Activated CD8-positive, alpha-beta memory T cell treated with anti-CD3 and anti-CD28 coated beads, Interleukin-2, amount 10 ng/mL, durations not matched to agents 7 days and 5 days (primary cell): ENCODE results near the gene TMEM200B. TPM values are rescaled to one million over a fixed set of nuclear protein-coding genes. Genes with fewer than 3 reads are reported as not detected.

ENCODE experiments used
- ATAC-seq: fragments of 150-1000 bp; cut with Tn5 transposase; one replicate; pipeline ENCODE4 v1.10.0; 2021; ENCODE audit warnings: moderate library complexity
- CTCF ChIA-PET: fragments of 350-600 bp; sonication (Branson Sonifier 250); formaldehyde crosslinking; loops from one replicate; lab custom pipeline; 2021; ENCODE audit warnings: antibody characterized with exemption; lab: Charles Lee
- DNase-seq: peaks from one replicate; pipeline ENCODE4 v3.0.0-alpha.2; 2020
- H3K27ac Mint-ChIP-seq: one replicate; pipeline ENCODE4 v1.8.0; 2021; ENCODE audit warnings: mild to moderate bottlenecking, mixed read lengths
- H3K27me3 Mint-ChIP-seq: one replicate; pipeline ENCODE4 v1.8.0; 2021; ENCODE audit warnings: mixed read lengths
- H3K36me3 Mint-ChIP-seq: one replicate; pipeline ENCODE4 v1.8.0; 2021; ENCODE audit warnings: mild to moderate bottlenecking, mixed read lengths
- H3K4me1 Mint-ChIP-seq: one replicate; pipeline ENCODE4 v1.8.0; 2021; ENCODE audit warnings: mixed read lengths
- H3K4me3 Mint-ChIP-seq: one replicate; pipeline ENCODE4 v1.8.0; 2021; ENCODE audit warnings: mild to moderate bottlenecking, moderate library complexity, mixed read lengths
- H3K9me3 Mint-ChIP-seq: one replicate; pipeline ENCODE4 v1.8.0; 2022; ENCODE audit warnings: low read depth, mixed read lengths
- total RNA-seq, 2 experiments: library from RNA; stranded (reverse); gene quantifications; one replicate each; pipeline ENCODE4 v1.2.3, GENCODE V29; 2021

The TMEM200B gene
- under 1 TPM in 1 of 2 experiments, not detected in 1; 0.09 TPM for total RNA-seq

DNA sequence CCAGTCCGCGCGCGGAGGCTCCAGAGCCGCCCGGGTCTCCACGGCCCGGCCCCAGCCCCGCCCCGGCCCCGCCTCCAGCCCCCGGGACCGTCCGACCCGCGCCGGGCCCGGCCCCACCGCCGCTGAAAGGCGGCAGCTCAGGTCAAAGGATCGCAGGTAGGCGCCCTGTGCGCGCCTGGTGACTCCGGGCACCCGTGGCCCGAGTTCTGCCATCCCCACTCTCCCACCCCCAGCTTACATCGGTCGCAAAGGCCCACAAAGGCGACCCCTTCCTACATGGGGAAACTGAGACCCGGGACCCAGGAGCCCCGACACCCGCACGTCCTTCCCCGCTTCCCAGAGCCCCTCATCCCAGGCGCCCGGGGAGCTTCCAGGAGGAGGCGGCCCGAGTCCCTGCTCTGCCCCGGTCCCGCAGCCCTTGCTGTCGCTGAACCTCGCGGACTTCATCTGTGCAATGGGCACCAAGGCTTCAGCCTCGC, at the start of gene TMEM200B:
TSS of gene TMEM200B (minus strand) at position 17 of the 479 bp plus-strand sequence. CDS start 2,075 bp downstream, outside the sequence.
- Mint-ChIP-seq H3K4me1 (peaks cover 4% of the 10 kb centered on the region), H3K9me3 (no peaks in the 10 kb centered on the region), H3K27me3 (peaks cover 36% of the 10 kb centered on the region), H3K4me3 (peak within 1 kb of the TSS; percentile 63), H3K27ac (no peak within 1 kb of the TSS), H3K36me3 (no peaks in the 10 kb centered on the region)
- DNase-seq (no peak), ATAC-seq (peak; percentile 11)
- CTCF ChIA-PET = interaction anchor here (0.8 to 2.5 kb wide), 8 partner anchors 11 to 247 kb away, joined by 3 to 10 read pairs (median 6); partner anchors contain the start of gene SRSF4

GRCh38 chr1:29172415-29172939, 48.8 kb upstream of the TMEM200B start:
- CTCF ChIA-PET = interaction anchor here (1.3 to 3.2 kb wide), 2 partner anchors 9 to 30 kb away, joined by 3 to 14 read pairs; partner anchors contain the start of gene SRSF4
- DNase-seq = no peak
- no peak overlapping the region for H3K4me3 Mint-ChIP-seq
- no peak overlapping the region for H3K27ac Mint-ChIP-seq
- no peaks in the 10 kb centered on the region for H3K27me3 Mint-ChIP-seq
- H3K9me3 Mint-ChIP-seq = no peaks in the 10 kb centered on the region
- peaks cover 59% of the 10 kb centered on the region for H3K4me1 Mint-ChIP-seq
- peaks cover 52% of the 10 kb centered on the region for H3K36me3 Mint-ChIP-seq
- ATAC-seq = no peak

- CTCF ChIA-PET = interaction anchor here (0.7 to 3.2 kb wide), 6 partner anchors 10 to 294 kb away, joined by 3 to 14 read pairs (median 4); partner anchors contain the start of gene SRSF4
- Mint-ChIP-seq H3K9me3 (no peaks in the 10 kb centered on the region), H3K27ac (peak overlapping the region; percentile 70), H3K4me3 (peak overlapping the region; percentile 34), H3K27me3 (no peaks in the 10 kb centered on the region), H3K4me1 (peaks cover 60% of the 10 kb centered on the region), H3K36me3 (peaks cover 53% of the 10 kb centered on the region)
- ATAC-seq = peak; percentile 47
- DNase-seq = no peak
Measured at GRCh38 chr1:29171521-29171920, 47.8 kb upstream of the TMEM200B start.

DNA sequence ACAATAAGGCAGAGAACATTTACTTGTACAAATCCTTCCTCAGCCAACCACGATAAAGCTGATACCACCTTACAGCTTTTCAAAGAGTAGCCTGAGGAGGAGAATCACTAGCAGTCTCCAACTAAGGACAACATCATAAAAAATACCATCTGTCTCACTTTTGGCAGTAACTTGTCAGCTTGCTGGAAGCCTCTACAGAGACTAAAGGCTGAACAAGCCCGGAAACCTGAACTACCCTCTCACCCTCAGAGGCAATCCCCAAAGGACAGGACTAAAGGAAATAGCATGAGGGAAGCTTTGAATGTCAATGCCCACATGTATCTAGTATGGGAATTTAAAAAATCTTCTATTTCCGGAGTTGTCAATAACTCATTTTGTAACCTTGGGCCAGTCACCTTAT, 47.4 kb upstream of the TMEM200B start:
- Mint-ChIP-seq H3K4me3 (peak overlapping the region; percentile 0), H3K27me3 (no peaks in the 10 kb centered on the region), H3K9me3 (no peaks in the 10 kb centered on the region), H3K27ac (peak overlapping the region; percentile 70), H3K4me1 (peaks cover 62% of the 10 kb centered on the region), H3K36me3 (peaks cover 51% of the 10 kb centered on the region)
- CTCF ChIA-PET = interaction anchor here (0.7 to 3.2 kb wide), 7 partner anchors 11 to 393 kb away, joined by 3 to 14 read pairs (median 3); partner anchors contain the start of gene SRSF4
- DNase-seq (no peak), ATAC-seq (peak; percentile 26)

- Mint-ChIP-seq H3K27ac (peak overlapping the region; percentile 54), H3K36me3 (peaks cover 59% of the 10 kb centered on the region), H3K4me3 (no peak overlapping the region), H3K9me3 (no peaks in the 10 kb centered on the region), H3K4me1 (peaks cover 70% of the 10 kb centered on the region), H3K27me3 (no peaks in the 10 kb centered on the region)
- no peak for DNase-seq
- CTCF ChIA-PET = interaction anchor here (0.6 to 3.2 kb wide), 8 partner anchors 12 to 487 kb away, joined by 3 to 14 read pairs (median 3); partner anchors contain the start of gene SRSF4
- no peak for ATAC-seq
Measured at GRCh38 chr1:29169976-29170375, 46.3 kb upstream of the TMEM200B start.

DNA sequence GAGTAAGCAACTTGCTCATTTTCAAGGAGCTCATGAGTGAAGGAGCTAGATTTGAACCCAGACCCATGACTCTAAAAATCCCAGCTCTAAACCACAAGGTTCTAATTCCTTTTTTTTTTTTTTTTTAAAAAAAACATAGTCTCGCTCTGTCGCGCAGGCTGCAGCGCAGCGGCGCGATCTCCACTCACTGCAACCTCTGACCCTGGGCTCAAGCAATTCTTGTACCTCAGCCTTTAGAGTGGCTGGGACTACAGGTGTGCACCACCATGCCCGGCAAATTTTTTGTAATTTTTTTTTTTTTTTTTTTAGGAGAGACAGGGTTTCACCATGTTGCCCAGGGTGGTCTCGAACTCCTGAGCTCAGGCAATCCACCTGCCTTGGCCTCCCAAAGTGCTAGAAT, 44.2 kb upstream of the TMEM200B start:
- ATAC-seq (no peak), DNase-seq (no peak)
- CTCF ChIA-PET = interaction anchor here (1.0 to 2.4 kb wide), 5 partner anchors 9 to 281 kb away, joined by 3 to 7 read pairs (median 5); partner anchors contain the start of gene SRSF4
- peaks cover 74% of the 10 kb centered on the region for H3K4me1 Mint-ChIP-seq
- no peak overlapping the region for H3K4me3 Mint-ChIP-seq
- H3K36me3 Mint-ChIP-seq = peaks cover 61% of the 10 kb centered on the region
- H3K9me3 Mint-ChIP-seq = no peaks in the 10 kb centered on the region
- no peak overlapping the region for H3K27ac Mint-ChIP-seq
- H3K27me3 Mint-ChIP-seq = no peaks in the 10 kb centered on the region

DNA sequence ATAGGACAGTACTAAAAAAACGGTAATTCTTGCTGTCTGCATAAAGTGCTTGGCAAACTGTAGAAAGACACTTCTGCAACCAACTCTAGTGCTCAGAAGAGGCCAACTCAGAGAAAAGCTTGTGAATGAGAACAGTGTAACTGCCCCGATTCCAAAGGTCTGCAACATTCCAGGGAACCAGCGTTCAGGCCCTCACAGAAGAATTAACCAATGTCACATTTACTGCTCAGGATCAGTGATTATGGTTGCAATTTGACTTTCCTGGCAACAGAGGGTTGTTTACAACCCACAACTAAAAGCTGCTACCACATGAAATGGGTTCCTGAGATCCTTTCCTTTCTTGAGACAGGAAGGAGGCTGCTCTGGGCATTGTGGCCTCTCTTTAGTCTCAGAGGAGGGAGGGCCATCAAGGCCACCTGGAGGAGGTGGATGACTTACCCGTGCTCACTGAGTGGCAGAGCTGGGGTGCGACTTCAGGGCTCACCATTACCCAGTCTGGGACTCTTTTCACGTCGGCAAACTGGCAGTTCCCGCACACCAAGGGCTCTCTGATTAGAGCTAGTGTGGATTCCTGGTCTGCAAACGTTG, 42.7 kb upstream of the TMEM200B start:
- peak; percentile 12 for ATAC-seq
- DNase-seq = no peak
- Mint-ChIP-seq H3K27me3 (no peaks in the 10 kb centered on the region), H3K9me3 (no peaks in the 10 kb centered on the region), H3K36me3 (peaks cover 55% of the 10 kb centered on the region), H3K4me3 (no peak overlapping the region), H3K4me1 (peaks cover 67% of the 10 kb centered on the region), H3K27ac (peak overlapping the region; percentile 19)
- CTCF ChIA-PET = interaction anchor here (1.2 to 2.4 kb wide), 4 partner anchors 9 to 36 kb away, joined by 3 to 7 read pairs (median 6); partner anchors contain the start of gene SRSF4

GRCh38 chr1:29164588-29164987, 40.9 kb upstream of the TMEM200B start:
- CTCF ChIA-PET = interaction anchor here (0.6 kb wide), 1 partner anchor 255 kb away, joined by 3 read pairs; no protein-coding TSS in a partner anchor
- H3K4me1 Mint-ChIP-seq = peaks cover 57% of the 10 kb centered on the region
- H3K36me3 Mint-ChIP-seq = peaks cover 50% of the 10 kb centered on the region
- no peak for ATAC-seq
- H3K9me3 Mint-ChIP-seq = no peaks in the 10 kb centered on the region
- no peak overlapping the region for H3K27ac Mint-ChIP-seq
- no peak overlapping the region for H3K4me3 Mint-ChIP-seq
- no peaks in the 10 kb centered on the region for H3K27me3 Mint-ChIP-seq
- no peak for DNase-seq

DNA sequence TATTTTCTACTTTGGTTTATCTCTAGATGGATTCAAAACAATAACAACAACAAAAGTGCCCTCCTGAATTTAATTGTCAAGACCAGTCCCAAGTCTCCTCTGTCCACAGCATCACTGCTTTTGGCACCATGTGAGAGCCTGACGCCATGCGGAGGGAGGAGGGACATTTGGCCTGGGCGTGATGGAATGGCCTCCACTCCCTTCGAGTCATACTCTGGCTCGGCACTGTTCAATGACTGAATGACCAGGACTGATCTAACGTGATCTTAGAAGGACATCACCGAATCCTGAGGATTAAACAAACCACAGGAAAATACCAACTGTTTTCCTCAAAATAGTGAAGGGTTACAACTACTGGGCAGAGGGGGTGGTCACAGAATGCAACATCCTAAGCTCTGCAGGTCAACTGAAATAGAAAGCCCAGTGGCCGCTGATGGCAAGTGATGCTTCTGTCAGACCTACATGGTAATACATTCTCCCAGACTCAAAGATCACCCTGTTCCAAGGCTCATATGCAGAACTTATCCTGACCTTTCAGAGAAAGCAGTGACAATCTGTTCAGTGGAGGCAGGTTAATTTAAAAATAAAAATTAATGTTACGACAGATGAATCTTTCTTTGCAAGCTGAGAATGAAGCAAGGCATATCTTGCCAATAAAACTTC, 38.9 kb upstream of the TMEM200B start:
- DNase-seq (no peak), ATAC-seq (no peak)
- Mint-ChIP-seq H3K4me3 (no peak overlapping the region), H3K27ac (no peak overlapping the region), H3K4me1 (peaks cover 43% of the 10 kb centered on the region), H3K27me3 (no peaks in the 10 kb centered on the region), H3K9me3 (no peaks in the 10 kb centered on the region), H3K36me3 (peaks cover 53% of the 10 kb centered on the region)
- CTCF ChIA-PET = interaction anchor here (1.6 kb wide), 1 partner anchor 40 kb away, joined by 6 read pairs; no protein-coding TSS in a partner anchor

- Mint-ChIP-seq H3K27me3 (no peaks in the 10 kb centered on the region), H3K4me1 (peaks cover 41% of the 10 kb centered on the region), H3K36me3 (peaks cover 54% of the 10 kb centered on the region), H3K4me3 (no peak overlapping the region), H3K27ac (no peak overlapping the region), H3K9me3 (no peaks in the 10 kb centered on the region)
- ATAC-seq (no peak), DNase-seq (no peak)
- CTCF ChIA-PET = interaction anchor here (1.6 kb wide), 1 partner anchor 41 kb away, joined by 6 read pairs; no protein-coding TSS in a partner anchor
Measured at GRCh38 chr1:29162025-29162424, 38.3 kb upstream of the TMEM200B start.

DNA sequence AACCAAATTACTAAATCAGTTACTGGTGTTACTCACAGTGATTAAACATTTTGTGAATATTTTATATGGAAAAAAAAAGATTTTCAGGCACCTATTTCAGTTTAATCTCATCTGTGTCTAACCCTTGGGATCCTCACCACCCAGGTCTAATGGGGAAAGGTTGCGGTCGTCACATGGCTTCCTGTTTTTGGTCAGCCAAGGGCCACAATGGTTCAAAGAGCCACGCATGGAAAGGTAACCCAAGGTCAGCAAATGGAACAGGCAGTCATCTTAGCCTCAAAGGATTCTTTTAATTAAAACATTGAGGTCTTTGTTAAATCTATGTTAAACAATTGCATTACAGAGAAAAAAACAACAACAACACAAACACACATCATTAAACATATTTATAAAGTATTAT, 36.1 kb upstream of the TMEM200B start:
- H3K27me3 Mint-ChIP-seq = no peaks in the 10 kb centered on the region
- ATAC-seq (no peak), DNase-seq (no peak)
- H3K4me1 Mint-ChIP-seq = peaks cover 20% of the 10 kb centered on the region
- no peaks in the 10 kb centered on the region for H3K9me3 Mint-ChIP-seq
- no peak overlapping the region for H3K4me3 Mint-ChIP-seq
- H3K27ac Mint-ChIP-seq = no peak overlapping the region
- CTCF ChIA-PET = interaction anchor here (1.1 to 1.7 kb wide), 2 partner anchors 22 to 38 kb away, joined by 3 to 4 read pairs; partner anchors contain the start of gene SRSF4
- peaks cover 45% of the 10 kb centered on the region for H3K36me3 Mint-ChIP-seq

DNA sequence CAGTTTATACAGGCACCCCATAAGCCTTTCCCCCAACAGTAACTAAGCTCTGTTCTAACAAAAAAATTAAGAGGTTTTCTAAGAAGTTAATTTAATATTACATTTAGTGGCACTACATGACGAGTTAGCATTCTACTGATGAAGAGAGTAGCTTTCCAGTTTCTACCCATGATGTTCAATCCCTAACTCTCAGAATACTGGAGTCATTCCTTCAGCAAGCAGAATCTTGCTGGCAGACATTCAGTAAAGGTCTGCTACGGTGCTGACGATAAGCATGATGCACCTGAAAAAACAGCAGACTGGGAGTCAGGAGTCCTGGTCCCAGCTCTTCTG, 33.5 kb upstream of the TMEM200B start:
- ATAC-seq = no peak
- Mint-ChIP-seq H3K36me3 (peaks cover 54% of the 10 kb centered on the region), H3K4me1 (peaks cover 9% of the 10 kb centered on the region), H3K27ac (no peak overlapping the region), H3K27me3 (no peaks in the 10 kb centered on the region), H3K9me3 (no peaks in the 10 kb centered on the region), H3K4me3 (no peak overlapping the region)
- DNase-seq = no peak
- CTCF ChIA-PET = interaction anchor here (0.6 to 1.3 kb wide), 2 partner anchors 10 to 20 kb away, joined by 3 to 5 read pairs; no protein-coding TSS in a partner anchor
